Medulla oblongata (tissue), 1 donor: Measurements from ENCODE around the gene CAMSAP2.
A peak's percentile ranks its signal among the peaks of the same experiment; 100 is the strongest.

Experiments
- DNase-seq: peaks from one replicate; pipeline ENCODE4 v3.0.0-alpha.2; 2015; ENCODE audit errors: extremely low spot score

CAMSAP2 gene, protein sequence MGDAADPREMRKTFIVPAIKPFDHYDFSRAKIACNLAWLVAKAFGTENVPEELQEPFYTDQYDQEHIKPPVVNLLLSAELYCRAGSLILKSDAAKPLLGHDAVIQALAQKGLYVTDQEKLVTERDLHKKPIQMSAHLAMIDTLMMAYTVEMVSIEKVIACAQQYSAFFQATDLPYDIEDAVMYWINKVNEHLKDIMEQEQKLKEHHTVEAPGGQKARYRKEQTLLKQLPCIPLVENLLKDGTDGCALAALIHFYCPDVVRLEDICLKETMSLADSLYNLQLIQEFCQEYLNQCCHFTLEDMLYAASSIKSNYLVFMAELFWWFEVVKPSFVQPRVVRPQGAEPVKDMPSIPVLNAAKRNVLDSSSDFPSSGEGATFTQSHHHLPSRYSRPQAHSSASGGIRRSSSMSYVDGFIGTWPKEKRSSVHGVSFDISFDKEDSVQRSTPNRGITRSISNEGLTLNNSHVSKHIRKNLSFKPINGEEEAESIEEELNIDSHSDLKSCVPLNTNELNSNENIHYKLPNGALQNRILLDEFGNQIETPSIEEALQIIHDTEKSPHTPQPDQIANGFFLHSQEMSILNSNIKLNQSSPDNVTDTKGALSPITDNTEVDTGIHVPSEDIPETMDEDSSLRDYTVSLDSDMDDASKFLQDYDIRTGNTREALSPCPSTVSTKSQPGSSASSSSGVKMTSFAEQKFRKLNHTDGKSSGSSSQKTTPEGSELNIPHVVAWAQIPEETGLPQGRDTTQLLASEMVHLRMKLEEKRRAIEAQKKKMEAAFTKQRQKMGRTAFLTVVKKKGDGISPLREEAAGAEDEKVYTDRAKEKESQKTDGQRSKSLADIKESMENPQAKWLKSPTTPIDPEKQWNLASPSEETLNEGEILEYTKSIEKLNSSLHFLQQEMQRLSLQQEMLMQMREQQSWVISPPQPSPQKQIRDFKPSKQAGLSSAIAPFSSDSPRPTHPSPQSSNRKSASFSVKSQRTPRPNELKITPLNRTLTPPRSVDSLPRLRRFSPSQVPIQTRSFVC (N-terminal part only)

DNA sequence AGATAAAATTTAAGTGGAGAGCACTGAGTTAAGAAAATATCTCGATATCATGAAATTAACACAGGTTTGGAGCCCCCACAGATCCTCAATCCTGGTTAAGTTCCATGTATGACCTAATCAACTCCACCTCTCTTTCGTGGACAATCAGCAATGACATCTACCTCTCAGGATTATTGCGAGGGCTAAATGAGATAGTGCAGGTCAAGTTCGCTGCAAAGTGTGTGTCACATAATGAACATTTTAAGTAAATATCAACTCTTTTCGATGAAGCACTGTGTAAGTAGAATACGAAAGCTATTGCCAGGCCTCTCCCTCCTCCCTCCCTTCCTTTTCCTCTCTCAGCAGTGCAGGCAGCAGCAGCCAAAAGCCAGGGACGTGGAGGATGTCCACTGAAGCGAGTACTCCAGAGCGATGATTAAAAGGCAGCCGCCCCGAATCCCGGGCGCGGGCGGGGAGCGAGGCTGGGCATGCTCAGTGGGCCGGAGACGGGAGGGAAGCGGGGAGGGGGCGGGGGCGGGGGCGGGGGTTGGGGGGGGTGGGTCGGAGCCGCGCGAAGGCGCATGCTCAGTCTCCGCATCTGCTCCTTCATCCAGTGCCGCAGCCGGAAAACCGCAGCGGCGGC, at the start of gene CAMSAP2:
Gene CAMSAP2, plus strand, starts transcription at position 567 of the 622 bp plus-strand sequence. CDS start 935 bp downstream, outside the sequence.
- peak; percentile 94 for DNase-seq

DNA sequence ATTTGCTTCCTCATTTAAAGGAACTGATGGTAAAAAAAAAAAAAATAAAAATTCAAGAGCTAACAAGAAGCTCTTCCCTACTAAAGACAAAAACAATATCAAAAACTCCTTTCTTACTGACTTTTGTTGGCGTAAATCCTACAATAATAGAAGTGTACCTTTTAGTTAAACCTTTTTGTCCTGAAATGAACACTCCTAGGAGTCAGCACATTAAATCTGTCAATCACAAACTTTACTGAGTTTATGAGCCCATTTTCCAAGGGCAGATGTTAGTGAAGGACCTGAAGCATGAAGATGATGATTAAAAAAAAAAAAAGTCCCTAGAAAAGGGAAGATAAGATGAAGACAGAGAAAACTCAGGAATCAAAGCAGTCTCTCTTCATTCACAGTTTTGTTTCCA, 46.4 kb upstream of the CAMSAP2 start:
- no peak for DNase-seq

DNA sequence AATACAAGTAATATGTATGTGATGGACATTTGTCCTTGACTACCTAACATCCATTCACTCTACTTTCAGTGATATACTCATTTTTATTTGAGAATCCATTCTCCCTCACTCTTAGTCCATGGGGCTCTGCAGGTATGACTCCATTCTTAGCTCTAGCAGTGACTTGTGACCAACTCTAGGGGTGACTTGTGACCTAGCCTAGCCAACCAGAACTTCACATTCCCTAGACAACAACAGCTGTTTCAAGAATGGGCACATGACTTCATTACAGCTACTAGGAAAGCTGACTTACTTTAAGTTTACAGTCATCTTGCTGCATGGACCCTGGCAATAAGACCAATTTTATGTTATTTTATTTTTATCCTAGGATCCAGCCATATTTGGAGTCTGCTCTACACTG, 45.4 kb upstream of the CAMSAP2 start:
- no peak for DNase-seq

DNA sequence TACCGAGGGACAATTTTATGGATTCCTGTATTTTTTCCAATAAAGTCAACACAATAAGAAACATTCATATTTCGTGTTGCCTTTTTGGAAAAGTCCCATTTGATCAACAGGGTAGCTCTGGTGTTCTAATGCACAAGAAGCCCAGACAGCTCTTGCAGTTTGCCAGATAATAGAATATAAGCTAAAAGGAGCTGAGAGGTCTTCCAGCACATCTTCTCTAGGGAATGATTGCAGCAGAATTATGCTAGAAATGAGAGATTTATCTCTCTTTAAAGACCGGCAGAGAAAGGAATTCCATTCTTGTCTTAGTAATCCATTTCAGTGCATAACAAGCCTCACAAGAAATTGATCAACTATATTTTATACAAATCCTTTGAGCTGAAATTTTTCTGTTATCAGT, 44.0 kb upstream of the CAMSAP2 start:
- DNase-seq, result no peak

DNA sequence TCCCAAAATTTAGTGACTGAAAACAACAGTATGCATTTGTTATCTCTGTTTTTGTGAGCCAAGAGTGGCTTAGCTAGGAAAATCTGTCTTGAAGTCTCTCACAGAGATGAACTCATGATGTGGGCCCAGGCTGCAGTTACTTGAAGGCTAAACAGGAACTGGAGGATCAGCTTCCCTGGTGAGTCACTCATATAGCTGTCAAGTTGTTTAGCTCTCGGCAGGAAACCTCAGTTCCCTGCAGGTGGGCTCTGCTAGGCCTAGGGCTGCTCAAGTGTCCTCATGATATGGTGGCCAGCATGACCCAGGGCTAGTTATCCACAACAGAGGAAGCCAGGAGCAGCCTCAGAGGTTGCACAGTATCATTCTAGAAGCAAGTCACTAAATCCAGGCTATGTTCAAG, 38.8 kb upstream of the CAMSAP2 start:
- DNase-seq, result no peak

DNA sequence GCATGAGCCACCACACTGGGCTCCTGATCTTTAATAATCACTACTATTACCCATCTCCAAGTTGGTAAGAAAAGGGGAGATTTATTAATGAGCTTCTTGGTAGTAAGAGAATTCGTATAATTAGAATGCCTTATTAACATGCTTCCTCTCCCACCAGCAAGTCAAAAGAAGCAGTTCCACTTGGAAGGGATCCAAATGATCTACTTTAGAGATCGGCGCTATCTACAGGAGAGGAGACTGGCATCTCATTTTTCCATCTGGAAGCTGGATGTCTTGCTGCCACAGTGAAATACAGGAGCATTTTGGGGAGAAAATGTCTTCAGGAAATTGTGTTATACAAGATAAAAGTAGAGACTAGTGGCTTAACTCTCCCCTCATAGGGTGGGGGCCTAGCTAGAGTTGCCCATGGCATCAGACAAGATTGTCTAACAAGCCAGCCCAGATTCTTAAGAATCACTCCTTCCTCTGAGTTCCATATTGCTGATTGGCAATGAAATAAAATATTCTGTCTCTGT, 33.6 kb upstream of the CAMSAP2 start:
- no peak for DNase-seq

DNA sequence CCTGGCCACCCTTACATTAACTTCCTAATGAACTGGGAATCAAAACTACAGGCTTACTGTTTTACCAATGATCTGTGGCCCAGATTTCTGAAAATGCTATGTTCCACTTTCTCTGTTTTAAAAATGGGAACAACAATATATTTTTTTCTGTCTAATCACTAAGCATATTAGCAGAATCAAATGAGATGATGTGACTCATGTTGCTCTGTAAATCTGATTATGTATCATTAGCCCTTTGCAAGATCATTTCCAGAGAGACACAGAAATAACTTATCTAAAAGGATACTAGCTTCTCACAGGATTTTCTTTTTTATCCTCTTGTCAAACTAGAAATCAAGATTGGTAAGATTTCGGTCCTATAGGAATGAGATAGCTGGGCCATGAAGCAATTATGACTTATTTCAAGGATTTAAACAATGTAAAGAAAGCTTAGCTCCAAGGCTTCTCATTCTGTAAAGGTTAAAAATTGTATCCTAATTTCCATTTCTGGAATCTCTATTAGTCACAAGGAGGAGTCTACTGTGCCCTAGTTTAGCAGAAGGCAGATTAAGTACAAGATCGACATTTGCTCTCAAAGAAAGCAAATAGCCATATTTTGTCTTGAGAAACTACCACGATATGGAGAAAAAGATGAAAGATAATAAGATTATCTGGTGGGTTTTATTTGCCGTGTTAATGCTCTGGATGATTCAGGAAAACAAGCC, 32.4 kb upstream of the CAMSAP2 start:
- DNase-seq, result no peak

DNA sequence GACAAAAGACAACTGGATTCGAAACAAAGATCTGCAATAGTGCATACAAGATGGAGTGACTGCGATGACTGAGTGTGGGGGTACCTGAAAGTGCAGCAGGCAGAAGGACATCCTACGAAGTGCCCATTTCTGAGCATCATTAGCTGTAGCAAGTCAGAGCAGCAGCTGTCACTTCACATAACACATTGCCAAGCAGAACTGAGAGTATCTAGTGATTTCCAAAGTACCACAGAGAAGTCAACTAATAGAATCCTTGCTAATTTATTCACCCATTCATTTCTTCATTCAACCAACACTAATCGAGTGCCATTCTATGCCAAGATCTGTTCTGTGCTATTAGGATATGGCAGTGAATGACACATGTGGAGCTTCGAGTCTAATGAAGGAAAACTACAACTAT, 31.6 kb upstream of the CAMSAP2 start:
- DNase-seq, result no peak

DNA sequence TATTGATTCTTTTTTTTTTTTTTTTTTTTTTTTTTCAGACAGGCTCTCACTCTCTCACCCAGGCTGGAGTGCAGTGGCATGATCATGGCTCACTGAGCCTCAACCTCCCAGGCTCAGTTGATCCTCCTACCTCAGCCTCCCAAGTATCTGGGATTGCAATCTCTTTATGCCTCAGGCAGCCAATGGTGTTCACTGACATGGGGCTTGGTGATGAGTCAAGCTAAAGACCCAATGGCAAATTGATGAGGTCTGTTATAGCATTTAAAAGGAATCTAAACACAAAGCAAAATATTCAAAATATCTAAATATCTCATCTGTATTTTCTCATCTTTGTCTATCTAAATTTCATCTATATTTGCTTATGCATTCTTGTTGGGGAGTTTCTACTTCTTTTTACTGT, 30.5 kb upstream of the CAMSAP2 start:
- no peak for DNase-seq

DNA sequence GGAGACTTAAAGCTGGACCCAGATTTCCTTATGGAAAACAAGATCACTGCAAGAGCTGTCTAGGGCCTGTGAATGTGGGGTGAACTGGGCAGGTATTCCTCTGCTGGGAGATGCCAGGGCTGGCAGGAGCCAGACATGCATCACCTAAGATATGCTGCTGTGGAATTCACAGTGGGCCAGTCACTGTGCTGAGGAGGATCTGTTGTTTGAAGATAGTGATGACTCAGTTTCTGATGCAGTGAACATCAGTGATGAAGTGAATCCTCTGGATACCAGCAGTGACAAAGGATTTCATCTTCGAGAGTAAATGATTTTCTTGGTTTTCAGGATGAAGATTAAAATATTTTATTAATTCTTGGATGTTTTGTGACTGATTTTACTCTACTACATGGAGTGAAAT, 29.9 kb upstream of the CAMSAP2 start:
- DNase-seq, result no peak

DNA sequence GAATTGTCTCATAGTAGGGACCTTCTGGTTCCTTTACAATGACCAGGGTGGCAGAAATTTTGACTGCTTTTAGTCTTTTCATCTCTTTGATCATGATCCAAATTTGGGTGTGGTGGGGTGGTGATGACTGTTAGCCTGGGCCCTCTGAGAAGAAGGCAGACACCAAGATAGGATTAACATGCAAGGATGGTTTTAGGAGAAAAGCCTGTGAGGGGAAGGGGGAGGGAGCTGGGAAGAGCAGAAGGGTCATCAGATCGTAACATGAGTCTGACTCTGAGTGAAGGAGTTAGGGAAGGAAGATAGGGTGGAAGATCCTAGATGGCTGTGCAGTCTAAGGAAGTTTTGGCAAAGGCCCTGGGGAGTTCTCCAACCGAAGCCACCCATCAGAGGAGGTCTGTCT, 28.5 kb upstream of the CAMSAP2 start:
- DNase-seq, result no peak

DNA sequence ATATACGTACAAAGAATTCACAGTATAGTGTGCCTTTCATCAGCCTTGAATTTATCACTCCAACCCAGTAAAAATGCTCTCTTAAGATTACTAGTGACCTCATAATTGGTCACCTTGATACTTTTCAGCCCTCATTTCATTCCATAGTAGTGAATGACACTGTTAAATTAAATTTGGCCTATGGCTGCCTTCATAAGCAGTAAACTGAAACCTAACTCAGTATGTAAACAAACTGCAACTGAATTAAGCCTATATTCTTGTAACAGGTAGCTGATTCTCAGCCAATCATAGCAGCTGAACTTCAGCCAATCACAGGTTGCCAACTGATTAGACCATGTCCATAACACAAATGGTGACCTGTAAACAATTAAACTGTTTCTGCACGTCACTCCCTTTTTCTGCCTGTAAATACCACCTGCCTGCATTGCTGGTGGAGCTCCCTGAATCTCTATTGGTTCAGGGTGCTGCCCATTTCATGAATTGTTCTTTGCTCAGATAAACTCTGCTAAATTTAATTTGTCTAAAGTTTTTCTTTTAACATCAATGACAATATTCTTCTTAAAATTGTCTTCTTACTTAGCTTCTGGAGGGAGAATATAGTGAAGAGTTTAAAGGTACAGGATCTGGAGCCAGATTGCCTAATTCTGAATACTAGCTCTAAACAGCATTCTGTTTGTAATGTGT, 24.0 kb upstream of the CAMSAP2 start:
- DNase-seq, result no peak

DNA sequence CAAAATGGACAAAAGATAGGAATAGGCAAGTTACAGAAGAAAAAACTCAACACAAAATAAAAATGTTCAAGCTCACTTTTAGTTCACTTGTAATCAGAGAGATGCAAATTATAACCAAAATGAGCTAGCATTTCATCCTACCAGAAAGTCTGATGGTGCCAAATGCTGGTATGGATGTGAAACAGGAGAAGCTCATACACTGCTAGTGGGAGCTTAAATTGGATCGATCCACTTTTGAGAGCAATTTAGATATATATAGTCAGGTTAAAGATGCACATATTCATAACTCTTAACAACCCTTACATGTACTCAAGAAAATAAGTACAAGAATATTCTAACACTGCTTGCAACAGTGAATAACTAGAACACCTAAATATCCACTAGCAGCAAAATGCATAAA, 18.5 kb upstream of the CAMSAP2 start:
- no peak for DNase-seq

DNA sequence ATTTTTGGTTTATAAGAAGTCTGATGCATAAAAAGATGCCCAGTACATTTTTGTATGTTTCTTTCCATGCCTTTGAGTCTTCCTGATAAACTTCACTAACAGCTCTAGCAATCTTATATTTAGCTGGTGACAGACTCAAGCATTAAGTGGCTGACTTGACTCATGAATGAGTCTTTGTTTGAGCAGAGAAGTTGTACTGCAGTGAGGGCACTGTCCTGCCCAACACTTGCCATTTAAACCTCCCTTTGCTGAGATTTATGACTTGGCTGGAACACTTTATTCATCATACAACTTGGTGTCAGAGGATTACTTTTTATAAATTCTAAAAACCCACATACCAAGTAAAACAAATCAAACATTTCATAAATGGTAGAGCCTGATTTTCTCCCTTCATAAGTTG, 14.6 kb upstream of the CAMSAP2 start:
- DNase-seq, result peak; percentile 52

DNA sequence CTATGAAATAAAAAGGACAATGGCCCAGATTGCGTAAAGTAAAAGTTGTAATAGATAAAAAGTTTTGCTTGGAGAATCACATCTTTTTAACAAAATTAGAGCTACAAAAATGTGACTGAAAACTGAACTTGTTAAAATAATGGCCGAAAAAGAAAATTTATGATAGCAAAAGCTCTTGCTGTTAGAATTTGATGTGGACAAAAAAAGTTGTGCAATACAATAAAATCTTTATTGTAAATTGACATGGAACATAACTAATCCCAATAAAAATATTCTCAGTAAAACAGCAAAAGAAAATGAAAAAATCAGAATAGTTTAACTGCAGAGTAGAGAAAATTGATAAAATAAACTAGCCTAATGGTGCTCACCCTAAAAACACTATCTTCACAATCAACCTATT, 11.4 kb upstream of the CAMSAP2 start:
- DNase-seq, result no peak

DNA sequence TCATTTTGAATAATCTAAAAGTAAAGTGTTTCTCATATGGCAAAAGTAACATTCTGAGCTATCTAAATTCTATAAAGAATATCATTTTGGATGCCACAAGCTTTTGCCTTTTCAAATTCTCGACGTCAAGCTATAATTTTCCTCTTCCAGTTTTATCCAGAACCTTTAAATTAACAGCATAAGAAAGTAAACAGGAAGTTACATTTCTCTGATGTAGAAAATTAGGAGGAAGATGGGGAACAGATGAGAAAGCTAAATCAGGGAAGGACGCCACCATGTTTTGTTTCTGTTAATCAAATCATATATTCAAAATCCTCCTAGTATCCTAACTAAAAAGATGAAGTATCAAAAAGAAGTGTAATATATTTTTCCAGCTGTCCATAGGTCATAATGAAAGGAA, 8.8 kb upstream of the CAMSAP2 start:
- no peak for DNase-seq

DNA sequence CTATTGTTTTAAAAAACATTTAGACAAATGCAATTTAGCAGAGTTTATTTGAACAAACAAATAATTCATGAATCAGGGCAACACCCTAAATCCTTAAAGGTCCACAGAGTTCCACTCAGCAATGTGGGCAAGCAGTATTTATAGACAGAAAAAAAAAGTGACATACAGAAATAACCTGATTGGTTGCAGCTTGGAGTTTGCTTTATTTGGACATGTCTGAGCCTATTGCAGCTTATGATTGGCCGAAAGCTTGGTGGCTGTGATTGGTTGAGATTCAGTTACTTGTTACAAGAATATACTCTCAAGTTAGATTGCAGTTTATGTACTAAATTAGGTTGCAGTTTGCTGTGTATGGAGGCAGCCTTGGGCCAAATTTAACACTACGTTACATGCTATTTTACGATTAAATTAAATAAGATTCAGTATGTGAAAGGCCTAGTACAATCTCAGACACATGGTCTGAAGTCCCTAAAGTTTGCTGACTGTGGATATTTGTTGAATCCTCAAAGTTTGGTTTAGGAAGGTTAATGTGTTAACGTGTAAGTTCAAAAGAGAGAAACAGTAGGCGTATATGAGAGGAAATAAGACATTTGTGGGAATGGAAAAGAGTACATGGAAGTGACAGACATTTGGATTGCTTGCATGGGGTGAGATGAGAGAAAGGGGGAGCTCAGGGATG, 6.9 kb upstream of the CAMSAP2 start:
- no peak for DNase-seq

DNA sequence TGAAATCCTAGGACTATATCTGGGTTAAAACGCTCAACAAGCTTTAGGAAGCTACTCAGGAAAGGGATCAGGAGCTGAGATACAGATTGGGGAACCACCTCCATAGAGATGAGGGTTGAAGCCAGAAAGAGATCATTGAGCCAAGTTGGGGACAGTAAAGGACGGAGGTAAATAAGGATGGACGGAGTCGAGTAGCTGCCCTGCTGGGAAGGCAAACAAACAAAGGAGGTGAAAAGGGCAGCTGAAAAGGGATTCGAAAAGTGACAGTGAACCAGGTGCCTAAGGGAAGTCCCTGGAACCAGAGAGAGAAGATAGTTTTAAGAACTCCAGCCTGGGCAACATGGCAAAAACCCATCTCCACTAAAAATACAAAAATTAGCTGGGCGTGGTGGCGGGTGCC, 6.3 kb upstream of the CAMSAP2 start:
- DNase-seq, result no peak

DNA sequence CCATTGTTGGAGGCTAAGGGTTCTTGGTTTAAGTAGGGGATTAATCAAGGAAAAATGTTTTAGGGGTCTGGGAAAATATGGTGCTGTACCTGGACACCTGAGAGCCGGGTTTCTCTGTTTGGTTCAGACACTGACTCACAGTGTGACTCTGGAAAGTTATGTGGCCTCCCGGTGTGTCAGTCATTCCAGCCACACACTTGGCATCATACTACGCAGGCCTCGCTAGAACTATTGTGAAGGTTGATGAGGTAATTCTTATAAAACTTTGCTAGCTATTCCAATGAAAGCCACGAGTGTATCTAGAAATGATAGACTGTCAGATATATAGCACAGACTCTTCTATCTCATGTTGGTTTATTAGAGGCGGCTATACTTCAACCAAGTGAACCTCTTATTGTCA, 4.8 kb upstream of the CAMSAP2 start:
- DNase-seq, result no peak

DNA sequence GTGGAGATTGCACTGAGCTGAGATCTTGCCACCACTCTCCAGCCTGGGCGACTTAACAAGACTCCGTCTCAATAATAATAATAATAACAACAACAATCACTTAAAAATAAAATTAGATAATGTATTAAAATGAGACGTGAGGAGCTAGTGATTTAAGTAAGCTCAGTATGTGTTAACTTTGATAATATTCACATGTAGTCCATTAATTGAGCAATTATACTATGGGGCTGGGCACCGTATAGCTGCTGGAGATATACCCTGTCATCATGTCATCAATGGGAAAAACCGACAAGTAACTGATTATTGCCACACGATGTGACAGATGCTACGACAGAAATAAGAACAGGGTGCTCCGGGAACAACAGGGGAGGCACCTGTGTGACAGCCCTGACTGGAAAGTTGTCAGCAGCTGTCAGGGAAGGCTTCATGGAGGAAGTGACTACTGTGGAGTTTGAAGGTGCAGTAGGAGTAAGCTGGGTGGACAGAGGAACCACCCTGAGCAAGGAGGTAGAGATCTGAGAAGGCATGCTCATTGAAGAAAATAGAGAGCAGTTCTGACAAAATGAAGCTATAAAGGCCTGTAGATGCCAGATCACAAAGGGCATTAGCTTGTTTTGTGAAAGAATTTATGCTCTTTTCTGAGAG, 924 bp upstream of the CAMSAP2 start:
- no peak for DNase-seq
